ENCODE results near the gene POFUT1. TPM values are rescaled to one million over a fixed set of nuclear protein-coding genes. Genes with fewer than 3 reads are reported as not detected.

The POFUT1 gene
- total RNA-seq, 8 experiments from 2014 or later, result 7.3 to 46.2 (median 23.1) TPM

DNA sequence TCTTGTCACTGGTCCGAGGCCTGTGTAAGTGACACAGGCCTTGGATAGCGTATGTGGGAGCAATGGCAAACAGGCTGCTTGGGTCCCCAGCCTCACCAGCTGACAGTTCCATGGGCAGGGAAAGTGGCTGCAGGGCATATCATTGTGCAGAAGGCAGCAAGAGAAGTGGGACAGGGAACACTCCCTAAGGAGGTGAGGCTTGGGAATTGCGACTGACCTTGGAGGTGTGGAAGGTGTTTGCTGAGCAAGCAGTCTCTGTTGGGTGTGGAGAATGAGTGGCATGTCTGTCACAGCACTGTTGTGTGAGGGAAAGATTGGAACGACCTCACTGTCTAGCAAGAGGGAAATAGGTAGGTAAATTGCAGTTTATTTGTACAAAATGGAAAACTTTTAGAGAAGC, 16.8 kb downstream of the POFUT1 start:
- Histone ChIP-seq H3K27ac (no peak overlapping the region), H3K4me1 (replicated peaks in 1 of 2) (no peaks in the 10 kb centered on the region), H3K4me3 (no peak overlapping the region)
- WGBS, 10 experiments, result 70 to 100% (median 92%) methylated on average over 1 to 4 of the region's 4 CpGs; no CpG with 5 or more reads in 2 of the 10 experiments
- in situ Hi-C loops (cut with MboI; ENCODE audit: low pct_unique_long_range_greater_than_20kb in 2 of 9, low sequenced_read_pairs in 9 of 9, unreplicated experiment in 9 of 9), result no loop called here
- ATAC-seq (replicated peaks in 6 of 8), result no peak

DNA sequence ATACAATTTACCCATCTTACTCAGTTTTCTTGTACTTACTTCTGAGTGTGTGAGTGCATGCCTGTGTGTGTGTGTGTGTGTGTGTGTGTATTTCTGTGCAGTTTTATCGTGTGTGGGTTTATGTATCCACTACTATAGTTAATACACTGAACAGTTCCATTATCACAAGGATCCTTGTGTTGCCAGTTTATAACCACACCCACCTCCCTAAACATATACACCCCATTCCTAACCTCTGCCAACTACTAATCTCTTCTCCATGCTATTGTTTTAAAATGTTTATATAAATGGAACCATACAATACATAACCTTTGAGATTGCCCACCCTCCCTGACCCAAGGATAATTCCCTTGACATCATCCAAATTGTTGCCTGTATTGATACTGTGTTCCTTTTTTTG, 18.7 kb downstream of the POFUT1 start:
- Histone ChIP-seq H3K27ac (no peak overlapping the region), H3K4me3 (no peak overlapping the region), H3K4me1 (replicated peaks in 1 of 2) (no peaks in the 10 kb centered on the region)
- in situ Hi-C loops (cut with MboI; ENCODE audit: low pct_unique_long_range_greater_than_20kb in 2 of 9, low sequenced_read_pairs in 9 of 9, unreplicated experiment in 9 of 9), result loop anchor here in 1 of 9 experiments (25.0 kb wide), 1 partner anchor 89 kb away; no protein-coding TSS in a partner anchor
- no peak for ATAC-seq (replicated peaks in 6 of 8)
- 100% methylated on average over 1 of the region's 1 CpG; no CpG with 5 or more reads in 8 of the 10 experiments for WGBS, 10 experiments

- no peaks in the 10 kb centered on the region for H3K4me1 ChIP-seq (replicated peaks in 1 of 2)
- no peak for ATAC-seq (replicated peaks in 6 of 8)
- H3K27ac ChIP-seq, result no peak overlapping the region
- H3K4me3 ChIP-seq, result no peak overlapping the region
- WGBS, 10 experiments, result 92 to 100% (median 100%) methylated on average over 1 to 7 of the region's 7 CpGs; no CpG with 5 or more reads in 2 of the 10 experiments
- in situ Hi-C loops (cut with MboI; ENCODE audit: low pct_unique_long_range_greater_than_20kb in 2 of 9, low sequenced_read_pairs in 9 of 9, unreplicated experiment in 9 of 9), result loop anchor here in 1 of 9 experiments (25.0 kb wide), 1 partner anchor 90 kb away; no protein-coding TSS in a partner anchor
Measured at GRCh38 chr20:32227306-32227705, 19.6 kb downstream of the POFUT1 start.

- ATAC-seq (replicated peaks in 6 of 8), result no peak
- no peak overlapping the region for H3K4me3 ChIP-seq
- 80 to 97% (median 92%) methylated on average over 2 to 14 of the region's 22 CpGs; no CpG with 5 or more reads in 2 of the 10 experiments for WGBS, 10 experiments
- in situ Hi-C loops (cut with MboI; ENCODE audit: low pct_unique_long_range_greater_than_20kb in 2 of 9, low sequenced_read_pairs in 9 of 9, unreplicated experiment in 9 of 9), result loop anchor here in 1 of 9 experiments (25.0 kb wide), 1 partner anchor 91 kb away; no protein-coding TSS in a partner anchor
- H3K27ac ChIP-seq, result no peak overlapping the region
- H3K4me1 ChIP-seq (replicated peaks in 1 of 2), result no peaks in the 10 kb centered on the region
Measured at GRCh38 chr20:32227744-32228688, 20.3 kb downstream of the POFUT1 start.

GRCh38 chr20:32229251-32229747, 21.6 kb downstream of the POFUT1 start:
- Histone ChIP-seq H3K4me1 (replicated peaks in 1 of 2) (no peaks in the 10 kb centered on the region), H3K27ac (no peak overlapping the region), H3K4me3 (no peak overlapping the region)
- ATAC-seq (replicated peaks in 6 of 8), result no peak
- in situ Hi-C loops (cut with MboI; ENCODE audit: low pct_unique_long_range_greater_than_20kb in 2 of 9, low sequenced_read_pairs in 9 of 9, unreplicated experiment in 9 of 9), result loop anchor here in 1 of 9 experiments (25.0 kb wide), 1 partner anchor 92 kb away; no protein-coding TSS in a partner anchor
- 90 to 100% (median 99%) methylated on average over 1 to 5 of the region's 5 CpGs for WGBS, 10 experiments

DNA sequence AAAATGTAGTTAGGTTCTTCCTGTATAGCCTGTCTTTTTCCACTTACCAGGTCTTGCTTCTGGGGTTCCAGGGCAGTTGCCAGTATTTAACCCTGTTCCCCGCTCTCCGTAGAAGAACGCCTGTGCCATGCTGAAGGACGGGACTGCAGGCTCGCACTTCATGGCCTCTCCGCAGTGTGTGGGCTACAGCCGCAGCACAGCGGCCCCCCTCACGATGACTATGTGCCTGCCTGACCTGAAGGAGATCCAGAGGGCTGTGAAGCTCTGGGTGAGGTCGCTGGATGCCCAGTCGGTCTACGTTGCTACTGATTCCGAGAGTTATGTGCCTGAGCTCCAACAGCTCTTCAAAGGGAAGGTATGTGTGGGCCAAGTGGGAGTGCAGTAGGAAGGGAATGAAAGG, 23.0 kb downstream of the POFUT1 start:
- ATAC-seq (replicated peaks in 6 of 8), result no peak
- WGBS, 10 experiments, result 80 to 100% (median 96%) methylated on average over 1 to 11 of the region's 13 CpGs; no CpG with 5 or more reads in 4 of the 10 experiments
- no peak overlapping the region for H3K27ac ChIP-seq
- no peak overlapping the region for H3K4me3 ChIP-seq
- H3K4me1 ChIP-seq (replicated peaks in 1 of 2), result no peaks in the 10 kb centered on the region
- in situ Hi-C loops (cut with MboI; ENCODE audit: low pct_unique_long_range_greater_than_20kb in 2 of 9, low sequenced_read_pairs in 9 of 9, unreplicated experiment in 9 of 9), result loop anchor here in 1 of 9 experiments (25.0 kb wide), 1 partner anchor 93 kb away; no protein-coding TSS in a partner anchor

GRCh38 chr20:32231245-32231644, 23.6 kb downstream of the POFUT1 start:
- ATAC-seq (replicated peaks in 6 of 8), result no peak
- H3K27ac ChIP-seq, result no peak overlapping the region
- in situ Hi-C loops (cut with MboI; ENCODE audit: low pct_unique_long_range_greater_than_20kb in 2 of 9, low sequenced_read_pairs in 9 of 9, unreplicated experiment in 9 of 9), result loop anchor here in 1 of 9 experiments (25.0 kb wide), 1 partner anchor 94 kb away; no protein-coding TSS in a partner anchor
- 94 to 100% (median 100%) methylated on average over 1 to 4 of the region's 4 CpGs; no CpG with 5 or more reads in 2 of the 10 experiments for WGBS, 10 experiments
- H3K4me1 ChIP-seq (replicated peaks in 1 of 2), result no peaks in the 10 kb centered on the region
- H3K4me3 ChIP-seq, result no peak overlapping the region

DNA sequence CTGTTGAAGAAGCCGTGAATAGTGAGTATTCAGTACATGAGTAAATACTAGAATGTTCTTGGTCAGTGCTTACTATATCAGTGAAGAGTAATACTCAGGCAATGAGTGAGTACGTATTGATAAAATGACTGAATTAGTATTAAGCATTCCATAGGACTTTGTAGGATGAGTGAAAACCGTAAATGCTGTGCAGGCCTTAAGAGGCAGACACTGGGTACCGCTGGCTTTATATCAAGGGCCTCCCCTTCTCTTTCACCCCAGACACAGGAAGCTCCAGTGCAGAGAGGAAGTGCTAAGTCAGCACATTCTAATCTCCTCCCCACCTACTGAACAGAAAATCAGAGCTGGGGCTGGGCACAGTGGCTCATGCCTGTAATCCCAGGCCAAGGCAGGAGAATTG, 24.2 kb downstream of the POFUT1 start:
- Histone ChIP-seq H3K4me3 (no peak overlapping the region), H3K27ac (no peak overlapping the region), H3K4me1 (replicated peaks in 1 of 2) (no peaks in the 10 kb centered on the region)
- ATAC-seq (replicated peaks in 6 of 8), result no peak
- in situ Hi-C loops (cut with MboI; ENCODE audit: low pct_unique_long_range_greater_than_20kb in 2 of 9, low sequenced_read_pairs in 9 of 9, unreplicated experiment in 9 of 9), result loop anchor here in 1 of 9 experiments (25.0 kb wide), 1 partner anchor 95 kb away; no protein-coding TSS in a partner anchor
- WGBS, 10 experiments, result 69 to 100% (median 87%) methylated on average over 1 to 4 of the region's 4 CpGs; no CpG with 5 or more reads in 1 of the 10 experiments

GRCh38 chr20:32232326-32232886, 24.7 kb downstream of the POFUT1 start:
- ATAC-seq (replicated peaks in 6 of 8), result no peak
- Histone ChIP-seq H3K27ac (no peak overlapping the region), H3K4me3 (no peak overlapping the region), H3K4me1 (replicated peaks in 1 of 2) (no peaks in the 10 kb centered on the region)
- in situ Hi-C loops (cut with MboI; ENCODE audit: low pct_unique_long_range_greater_than_20kb in 2 of 9, low sequenced_read_pairs in 9 of 9, unreplicated experiment in 9 of 9), result loop anchor here in 1 of 9 experiments (25.0 kb wide), 1 partner anchor 95 kb away; no protein-coding TSS in a partner anchor

DNA sequence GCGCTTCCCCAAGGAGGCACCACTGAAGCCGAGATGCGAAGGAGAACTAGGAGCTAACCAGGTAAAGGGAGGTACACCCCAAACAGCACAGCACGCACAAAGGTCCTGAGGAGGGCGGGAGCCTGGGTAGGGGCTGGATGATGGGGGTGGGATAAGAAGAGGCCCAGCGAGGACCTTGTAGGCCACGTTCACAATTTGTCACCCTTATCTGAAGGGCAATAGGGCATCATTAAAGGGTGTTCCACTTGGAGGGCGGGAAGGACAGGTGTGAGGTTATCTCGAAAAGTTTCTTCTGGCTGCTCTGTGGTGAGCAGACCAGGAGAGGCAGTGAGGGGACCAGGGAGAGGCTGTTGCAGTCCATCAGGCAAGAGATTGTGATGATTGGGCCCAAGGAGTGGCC, 25.6 kb downstream of the POFUT1 start:
- in situ Hi-C loops (cut with MboI; ENCODE audit: low pct_unique_long_range_greater_than_20kb in 2 of 9, low sequenced_read_pairs in 9 of 9, unreplicated experiment in 9 of 9), result loop anchor here in 1 of 9 experiments (25.0 kb wide), 1 partner anchor 96 kb away; no protein-coding TSS in a partner anchor

GRCh38 chr20:32234135-32234808, 26.6 kb downstream of the POFUT1 start:
- H3K27ac ChIP-seq, result no peak overlapping the region
- H3K4me1 ChIP-seq (replicated peaks in 1 of 2), result no peaks in the 10 kb centered on the region
- WGBS, 10 experiments, result 90 to 100% (median 100%) methylated on average over 1 to 7 of the region's 13 CpGs; no CpG with 5 or more reads in 4 of the 10 experiments
- in situ Hi-C loops (cut with MboI; ENCODE audit: low pct_unique_long_range_greater_than_20kb in 2 of 9, low sequenced_read_pairs in 9 of 9, unreplicated experiment in 9 of 9), result loop anchor here in 1 of 9 experiments (25.0 kb wide), 1 partner anchor 97 kb away; no protein-coding TSS in a partner anchor
- no peak overlapping the region for H3K4me3 ChIP-seq
- ATAC-seq (replicated peaks in 6 of 8), result no peak

More for the DNA sequence above, 25.6 kb downstream of the POFUT1 start:
- Histone ChIP-seq H3K4me1 (replicated peaks in 1 of 2) (no peaks in the 10 kb centered on the region), H3K4me3 (no peak overlapping the region), H3K27ac (no peak overlapping the region)
- 100% methylated on average over 1 to 4 of the region's 9 CpGs; no CpG with 5 or more reads in 5 of the 10 experiments for WGBS, 10 experiments
- ATAC-seq (replicated peaks in 6 of 8), result no peak

- 58 to 100% (median 93%) methylated on average over 1 to 5 of the region's 6 CpGs; no CpG with 5 or more reads in 2 of the 10 experiments for WGBS, 10 experiments
- Histone ChIP-seq H3K27ac (no peak overlapping the region), H3K4me3 (no peak overlapping the region), H3K4me1 (replicated peaks in 1 of 2) (no peaks in the 10 kb centered on the region)
- in situ Hi-C loops (cut with MboI; ENCODE audit: low pct_unique_long_range_greater_than_20kb in 2 of 9, low sequenced_read_pairs in 9 of 9, unreplicated experiment in 9 of 9), result loop anchor here in 1 of 9 experiments (25.0 kb wide), 1 partner anchor 98 kb away; no protein-coding TSS in a partner anchor
- ATAC-seq (replicated peaks in 6 of 8), result no peak
Measured at GRCh38 chr20:32235331-32236047, 27.8 kb downstream of the POFUT1 start.

Data from motor neuron (in vitro differentiated cells).